Type B pancreatic cell (in vitro differentiated cells): ENCODE measurements around the gene CDK2AP2. TPM values are rescaled to one million over a fixed set of nuclear protein-coding genes. Genes with fewer than 3 reads are reported as not detected.
"Not testable (repeated sequence)": the region's sequence is repeated elsewhere in the genome, so short reads cannot be mapped to it uniquely, and the experiment has no call there.

Experiments
- DNase-seq: peaks from one replicate; pipeline ENCODE4 v3.0.0; 2021; ENCODE audit warnings: mixed read lengths; ENCODE audit not compliant: unreplicated experiment; ENCODE audit errors: extremely low spot score
- H3K27ac Mint-ChIP-seq: 2 replicates; pipeline ENCODE4 v1.8.0; 2021; ENCODE audit warnings: mild to moderate bottlenecking, mixed read lengths
- H3K27me3 Mint-ChIP-seq: 2 replicates; pipeline ENCODE4 v1.8.0; 2021; ENCODE audit warnings: mixed read lengths
- H3K36me3 Mint-ChIP-seq: 2 replicates; pipeline ENCODE4 v1.8.0; 2021; ENCODE audit warnings: mixed read lengths
- H3K4me1 Mint-ChIP-seq: one replicate; pipeline ENCODE4 v1.8.0; 2021; ENCODE audit warnings: mixed read lengths; ENCODE audit not compliant: unreplicated experiment
- H3K4me3 Mint-ChIP-seq: 2 replicates; pipeline ENCODE4 v1.8.0; 2021; ENCODE audit warnings: mild to moderate bottlenecking, mixed read lengths
- H3K9me3 Mint-ChIP-seq: 2 replicates; pipeline ENCODE4 v1.8.0; 2021; ENCODE audit warnings: mixed read lengths
- CTCF ChIP-seq: fragments of 200-600 bp; sonication (generic); conservative IDR thresholded peaks from 2 replicates; pipeline ENCODE4 v1.5.0; 2021; ENCODE audit warnings: antibody characterized with exemption, mild to moderate bottlenecking
- total RNA-seq: library from RNA; stranded (reverse); gene quantifications from 2 replicates; pipeline ENCODE4 v1.2.1, GENCODE V29; 2021; ENCODE audit warnings: low replicate concordance

The CDK2AP2 gene
- total RNA-seq, 1 donor from 2014 or later: 34.9 TPM

DNA sequence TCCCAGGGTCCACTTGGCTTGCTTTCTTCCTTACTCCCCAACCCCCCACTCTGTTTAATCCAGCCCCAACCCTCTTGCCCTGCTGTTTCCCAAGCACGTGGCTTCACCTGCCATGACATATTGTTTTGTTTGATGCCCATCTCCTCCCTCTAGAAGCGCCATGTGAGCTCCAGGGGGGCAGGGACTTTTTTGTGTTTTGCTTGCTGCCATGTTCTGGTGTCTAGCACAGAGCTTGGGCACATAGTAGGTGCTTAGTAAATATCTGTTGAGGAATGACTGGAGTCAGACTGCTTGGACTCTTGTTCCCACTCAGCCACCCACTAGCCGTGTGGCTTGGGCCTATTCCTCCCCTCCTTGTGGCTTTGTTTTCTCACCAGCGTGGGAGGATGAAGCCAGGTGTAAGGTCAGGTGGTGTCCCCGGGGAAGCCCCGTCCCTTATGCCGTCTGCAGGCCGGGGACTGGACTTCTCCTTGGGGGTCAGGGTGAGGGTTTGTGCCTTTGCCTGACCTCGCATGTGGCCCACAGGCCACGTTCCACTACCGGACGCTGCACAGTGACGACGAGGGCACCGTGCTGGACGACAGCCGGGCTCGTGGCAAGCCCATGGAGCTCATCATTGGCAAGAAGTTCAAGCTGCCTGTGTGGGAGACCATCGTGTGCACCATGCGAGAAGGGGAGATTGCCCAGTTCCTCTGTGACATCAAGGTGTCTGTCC is 21.3 kb downstream of the CDK2AP2 start:
- TF ChIP-seq CTCF: no peak
- no peaks in the 10 kb centered on the region for H3K9me3 Mint-ChIP-seq
- peaks cover 31% of the 10 kb centered on the region for H3K4me1 Mint-ChIP-seq
- no peak for DNase-seq
- H3K36me3 Mint-ChIP-seq: peaks cover 13% of the 10 kb centered on the region
- peaks cover 3% of the 10 kb centered on the region for H3K27me3 Mint-ChIP-seq
- peak overlapping the region; percentile 57 for H3K4me3 Mint-ChIP-seq
- H3K27ac Mint-ChIP-seq: no peak overlapping the region

DNA sequence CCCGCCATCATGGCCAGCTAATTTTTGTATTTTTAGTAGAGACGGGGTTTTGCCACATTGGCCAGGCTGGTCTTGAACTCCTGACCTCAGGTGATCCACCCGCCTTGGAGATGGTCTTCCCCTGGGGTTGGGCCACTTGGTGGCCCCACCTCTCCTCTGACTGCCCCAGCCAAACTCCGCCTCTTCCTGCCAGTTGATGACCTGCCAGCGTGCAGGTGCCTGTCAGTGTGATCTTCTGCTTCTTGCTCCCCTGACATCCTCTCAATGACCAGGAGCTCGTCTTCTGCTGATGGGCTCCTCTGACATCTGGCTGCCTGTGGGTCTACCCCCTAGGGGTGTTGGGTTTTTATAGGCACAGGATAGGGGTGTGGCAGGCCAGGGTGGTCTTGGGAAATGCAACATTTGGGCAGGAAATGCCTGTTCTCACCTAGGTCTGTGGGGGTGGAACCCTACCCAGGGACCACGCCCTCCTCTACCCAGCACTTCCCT is 22.0 kb downstream of the CDK2AP2 start:
- not testable (repeated sequence) for H3K9me3 Mint-ChIP-seq, DNase-seq, H3K27ac Mint-ChIP-seq, H3K27me3 Mint-ChIP-seq
- Mint-ChIP-seq H3K4me1 (peaks cover 31% of the 10 kb centered on the region), H3K36me3 (peaks cover 13% of the 10 kb centered on the region), H3K4me3 (peak overlapping the region; percentile 57)

GRCh38 chr11:67484847-67485311 is 23.1 kb downstream of the CDK2AP2 start:
- no peak for TF ChIP-seq CTCF
- H3K4me3 Mint-ChIP-seq: peak overlapping the region; percentile 96
- peak overlapping the region; percentile 50 for H3K27ac Mint-ChIP-seq
- DNase-seq: no peak
- H3K27me3 Mint-ChIP-seq: peaks cover 3% of the 10 kb centered on the region
- peaks cover 31% of the 10 kb centered on the region for H3K4me1 Mint-ChIP-seq
- H3K9me3 Mint-ChIP-seq: no peaks in the 10 kb centered on the region
- peaks cover 13% of the 10 kb centered on the region for H3K36me3 Mint-ChIP-seq

DNA sequence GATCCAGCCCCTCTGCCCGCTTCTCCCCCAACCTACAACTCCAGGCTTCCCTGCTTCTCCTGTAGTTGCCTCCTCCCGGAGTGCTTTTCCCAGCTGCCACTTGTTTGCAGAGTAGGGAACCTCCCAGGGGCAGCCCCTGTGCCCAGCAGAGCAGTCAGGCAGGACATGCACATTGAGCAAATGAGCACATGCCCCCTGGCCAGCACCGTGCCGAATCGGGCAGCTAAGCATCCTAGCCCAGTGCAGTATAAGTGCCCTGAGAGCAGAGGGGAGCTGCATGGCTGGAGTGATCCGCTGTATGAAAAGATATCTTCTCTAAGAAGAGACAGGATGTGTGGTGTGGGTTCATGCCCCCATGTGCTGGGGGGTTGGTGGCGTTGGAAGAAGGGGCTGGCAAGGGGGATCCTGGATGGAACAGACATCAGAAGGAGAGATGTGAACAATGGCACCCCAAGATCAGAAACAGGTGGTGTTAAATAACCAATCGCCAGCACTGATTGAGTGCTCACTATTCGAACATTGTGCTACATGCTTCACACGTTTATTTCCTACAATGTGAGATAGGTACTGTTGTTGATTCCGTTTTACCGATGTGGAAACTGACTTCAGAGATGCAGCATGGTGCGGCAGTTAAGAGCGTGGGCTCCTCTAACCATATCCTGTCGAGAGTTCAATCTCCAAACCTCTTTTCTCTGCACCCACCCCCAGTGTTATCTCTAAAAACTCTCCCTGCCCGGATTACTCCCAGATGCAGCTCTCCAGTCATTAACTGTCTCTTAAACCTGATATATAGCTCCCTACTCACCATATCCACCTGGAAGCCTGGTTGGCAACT is 23.9 kb downstream of the CDK2AP2 start:
- TF ChIP-seq CTCF: no peak
- Mint-ChIP-seq H3K27ac (peak overlapping the region; percentile 50), H3K36me3 (peaks cover 9% of the 10 kb centered on the region), H3K27me3 (peaks cover 3% of the 10 kb centered on the region), H3K4me1 (peaks cover 31% of the 10 kb centered on the region), H3K9me3 (no peaks in the 10 kb centered on the region), H3K4me3 (peak overlapping the region; percentile 96)
- DNase-seq: no peak

DNA sequence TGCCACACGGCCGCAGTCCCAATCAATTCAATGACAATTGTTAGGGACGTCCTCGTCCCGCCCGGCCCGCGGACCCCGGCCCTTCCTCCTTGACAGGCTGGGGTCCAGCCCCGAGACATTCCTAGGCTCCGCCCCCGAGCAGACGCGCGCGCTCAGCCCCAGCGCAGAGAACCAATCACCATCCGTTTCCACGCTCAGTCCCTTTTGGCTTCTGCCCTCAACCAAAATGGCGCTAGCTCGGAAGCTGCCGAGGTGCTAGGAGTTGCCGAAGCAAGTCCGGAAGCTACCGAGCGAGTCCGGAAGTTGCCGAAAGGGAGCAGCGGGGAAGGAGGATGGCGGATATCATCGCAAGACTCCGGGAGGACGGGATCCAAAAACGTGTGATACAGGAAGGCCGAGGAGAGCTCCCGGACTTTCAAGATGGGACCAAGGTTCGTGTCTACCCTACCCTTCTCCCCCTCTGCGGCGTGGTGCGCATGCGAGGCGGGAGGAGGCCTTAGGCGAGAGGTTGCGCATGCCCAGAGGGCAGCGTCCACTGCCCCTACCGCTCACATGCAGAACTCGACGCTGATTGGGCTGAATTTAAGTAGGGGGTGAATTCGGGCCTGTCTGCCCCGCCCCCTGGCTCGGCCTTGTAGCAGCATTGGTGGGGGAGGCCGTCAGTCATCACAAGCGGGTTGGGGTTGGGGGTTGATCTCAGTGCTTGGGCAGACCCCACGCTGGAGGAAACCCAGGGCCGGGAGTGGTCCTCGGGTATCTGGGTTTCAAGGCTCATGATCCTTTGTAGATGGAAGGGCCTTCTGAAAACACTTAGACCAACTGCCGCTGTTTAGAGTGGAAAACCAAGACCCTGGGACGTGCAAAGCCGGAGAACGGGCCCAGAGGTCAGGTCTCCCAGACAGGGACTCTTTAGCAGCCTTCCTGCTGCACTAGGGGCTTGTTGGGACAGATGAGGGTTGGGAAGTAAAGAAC is 24.8 kb downstream of the CDK2AP2 start, which contains the start of gene AIP:
TSS of gene AIP (plus strand) at position 200 of the 972 bp plus-strand sequence. CDS start at position 333, 133 bp downstream.
- peaks cover 31% of the 10 kb centered on the region for H3K4me1 Mint-ChIP-seq
- H3K36me3 Mint-ChIP-seq: peaks cover 9% of the 10 kb centered on the region
- H3K27me3 Mint-ChIP-seq: peaks cover 3% of the 10 kb centered on the region
- TF ChIP-seq CTCF: peak; percentile 46
- H3K4me3 Mint-ChIP-seq: peak within 1 kb of the TSS; percentile 96
- DNase-seq: peak; percentile 97
- peak within 1 kb of the TSS; percentile 92 for H3K27ac Mint-ChIP-seq
- no peaks in the 10 kb centered on the region for H3K9me3 Mint-ChIP-seq
